Activated CD4-positive, alpha-beta T cell treated with anti-CD3 and anti-CD28 coated beads, Interleukin-2, Interleukin-6, amounts not matched to agents 100 ng/mL and 50 ng/mL, durations not matched to agents 16 hours and 8 hours (primary cell): ENCODE data around the gene HNRNPL.
"Not testable (repeated sequence)": the region's sequence is repeated elsewhere in the genome, so short reads cannot be mapped to it uniquely, and the experiment has no call there.

Experiments used
- DNase-seq: peaks from one replicate; pipeline ENCODE4 v3.0.0-alpha.2; 2020

Gene HNRNPL

DNA sequence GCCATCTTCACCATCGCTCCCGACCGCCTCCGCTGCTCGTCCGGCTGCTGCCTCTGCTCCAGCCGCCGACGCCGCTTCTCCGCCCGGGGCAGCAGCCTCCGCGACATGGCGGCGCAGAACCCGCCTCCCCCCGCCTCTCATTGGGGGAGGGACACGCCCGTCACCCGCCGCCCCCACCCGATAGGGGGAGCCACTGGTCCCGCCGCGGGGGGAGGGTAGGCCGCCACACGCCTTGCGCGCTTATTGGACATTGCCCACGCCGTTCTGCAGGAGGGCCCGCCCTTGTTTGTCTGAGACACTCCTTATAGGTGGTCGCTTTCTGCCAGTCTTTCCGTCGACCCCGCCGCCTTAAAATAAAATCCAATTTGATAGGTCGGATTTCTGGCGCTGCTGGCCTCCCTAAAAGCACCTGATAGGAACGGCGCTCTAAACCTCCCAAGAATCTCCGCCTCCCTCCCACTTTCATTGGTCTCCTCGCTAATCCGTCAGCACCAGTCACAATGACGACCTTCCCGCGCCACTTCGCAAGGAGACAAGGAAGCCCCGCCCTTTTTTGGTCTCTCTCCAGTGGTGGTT lies at the start of gene HNRNPL:
HNRNPL (minus strand) TSS at position 127 of the 576 bp plus-strand sequence; CDS start at position 107, 20 bp downstream.
- peak; percentile 100 for DNase-seq

DNA sequence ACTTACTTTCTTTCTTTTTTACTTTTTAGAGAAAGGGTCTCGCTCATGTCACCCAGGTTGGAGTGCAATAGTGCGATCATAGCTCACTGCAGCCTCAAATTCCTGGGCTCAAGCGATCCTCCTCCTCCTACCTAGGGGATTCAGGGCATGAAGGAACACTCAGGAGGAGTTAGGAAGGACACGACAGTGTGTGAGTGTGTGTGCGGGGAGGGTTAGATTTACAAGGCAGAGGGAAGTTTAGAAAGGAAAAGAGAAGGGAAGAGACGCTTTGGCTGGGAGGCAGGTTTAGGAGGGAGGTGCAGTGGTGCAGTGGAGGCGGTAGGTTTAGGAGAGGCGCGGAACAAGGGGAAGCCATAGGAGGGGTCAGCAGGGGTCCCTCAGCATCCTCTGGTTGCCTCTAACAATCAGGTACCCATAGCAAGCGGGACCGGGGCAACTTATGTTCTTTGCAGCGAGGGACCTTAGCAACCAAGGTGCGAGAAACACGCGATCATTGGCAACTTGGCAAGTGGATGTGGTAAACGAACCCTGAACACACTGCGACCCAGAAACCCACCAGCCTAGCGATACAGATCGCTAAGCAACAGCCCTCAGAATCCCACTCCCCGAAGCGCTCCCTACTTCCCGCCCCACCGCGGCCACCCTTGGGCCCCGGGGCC lies 49.1 kb upstream of the HNRNPL start:
- no peak for DNase-seq

DNA sequence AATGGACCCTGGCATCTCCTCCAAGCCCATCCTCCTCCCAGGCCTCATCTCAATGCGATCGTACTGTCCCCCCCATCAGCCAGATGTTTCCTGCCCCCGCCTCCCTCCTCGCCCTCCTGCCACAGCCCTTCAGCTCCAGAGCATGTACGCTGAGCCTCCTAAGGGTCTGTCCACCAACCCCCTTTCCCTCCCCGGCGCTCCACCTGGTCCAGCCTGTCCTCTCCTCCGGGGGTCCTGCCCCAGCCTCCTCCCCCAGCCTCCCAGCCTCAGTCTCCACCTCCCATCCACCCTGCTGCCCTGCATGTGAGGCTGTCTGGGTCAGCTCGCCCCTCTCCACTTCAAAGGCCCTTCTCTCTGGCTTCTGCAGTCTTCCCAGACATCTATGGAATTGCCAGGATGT lies 45.2 kb upstream of the HNRNPL start:
- no peak for DNase-seq

DNA sequence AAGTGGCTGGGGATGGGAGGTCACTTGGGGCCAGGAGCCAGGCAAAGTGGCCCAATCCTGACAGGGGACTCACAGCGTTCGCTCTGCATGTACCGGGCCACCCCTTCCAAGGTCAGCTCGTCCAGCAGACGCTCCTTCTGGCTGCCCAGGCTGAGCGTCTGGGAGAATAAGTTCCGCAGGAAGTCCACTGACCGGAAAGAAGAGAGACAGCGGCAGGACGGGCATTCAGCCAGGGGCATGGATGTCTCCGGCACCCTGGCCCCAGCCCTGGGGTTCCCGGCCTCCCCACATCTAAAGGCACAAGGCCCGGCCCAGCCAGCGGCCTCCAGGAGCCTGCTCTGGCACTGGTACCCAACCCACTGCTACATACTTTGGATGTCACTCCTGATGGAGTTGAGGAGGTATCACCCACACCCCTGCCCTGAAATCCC lies 43.6 kb upstream of the HNRNPL start:
- no peak for DNase-seq

GRCh38 chr19:38892841-38893240 lies 43.1 kb upstream of the HNRNPL start:
- no peak for DNase-seq

DNA sequence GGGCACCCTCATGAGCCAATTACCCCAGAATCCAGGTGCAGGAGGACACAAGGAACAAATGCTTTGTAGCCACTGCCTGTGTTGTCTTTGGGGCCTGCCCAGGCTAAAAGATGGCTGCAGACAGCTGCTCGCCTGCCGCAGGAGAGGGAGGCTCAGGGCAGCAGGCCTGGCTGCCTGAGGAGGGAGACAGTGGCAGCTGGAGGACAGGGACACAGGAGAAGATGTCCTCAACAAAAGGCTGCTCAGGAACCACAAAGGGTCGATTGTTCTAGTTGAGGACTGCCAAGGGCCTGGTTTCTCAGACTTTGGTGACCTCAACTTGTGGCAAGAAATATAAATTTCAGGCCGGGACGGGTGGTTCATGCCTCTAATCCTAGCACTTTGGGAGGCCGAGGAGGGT lies 42.0 kb upstream of the HNRNPL start:
- no peak for DNase-seq

DNA sequence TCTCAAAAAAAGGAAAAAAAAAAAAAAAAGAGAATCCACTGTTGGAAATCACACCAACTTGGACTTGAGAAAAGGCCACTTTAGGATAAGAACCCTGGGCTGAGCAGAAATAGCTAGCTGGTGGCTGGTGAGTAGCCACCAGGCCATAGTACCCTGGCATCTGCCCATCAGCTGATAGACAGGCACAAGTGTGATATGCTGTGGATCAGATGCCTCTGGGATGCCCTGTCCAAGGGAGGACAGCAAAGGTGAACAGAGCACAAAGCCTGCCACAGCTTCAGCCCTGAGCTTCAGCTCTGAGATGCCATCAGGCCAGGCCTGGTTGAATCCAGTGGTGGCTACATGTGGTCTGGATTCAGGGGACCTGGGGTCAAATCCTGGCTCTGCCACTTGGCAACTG lies 40.9 kb upstream of the HNRNPL start:
- no peak for DNase-seq

GRCh38 chr19:38889803-38890202 lies 40.0 kb upstream of the HNRNPL start:
- no peak for DNase-seq

DNA sequence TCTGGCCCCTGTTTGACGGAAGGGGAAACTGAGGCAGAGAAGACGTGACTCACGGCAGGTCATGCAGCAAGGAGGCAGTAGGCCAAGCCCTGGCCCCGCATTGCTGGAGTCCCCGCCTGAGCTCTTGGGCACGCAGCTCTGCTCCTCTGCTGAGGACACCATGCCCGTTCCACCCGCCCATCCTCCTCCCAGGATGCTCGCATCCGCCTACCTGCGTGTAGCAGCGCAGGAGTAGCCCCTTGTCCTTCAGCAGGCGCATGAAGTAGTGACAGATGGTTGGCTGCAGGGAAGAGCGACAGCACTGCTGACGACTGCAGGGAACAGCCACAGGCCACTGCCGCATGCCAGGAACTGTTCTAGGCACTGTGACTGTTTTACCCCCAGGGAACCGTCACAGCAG lies 39.1 kb upstream of the HNRNPL start:
- no peak for DNase-seq

DNA sequence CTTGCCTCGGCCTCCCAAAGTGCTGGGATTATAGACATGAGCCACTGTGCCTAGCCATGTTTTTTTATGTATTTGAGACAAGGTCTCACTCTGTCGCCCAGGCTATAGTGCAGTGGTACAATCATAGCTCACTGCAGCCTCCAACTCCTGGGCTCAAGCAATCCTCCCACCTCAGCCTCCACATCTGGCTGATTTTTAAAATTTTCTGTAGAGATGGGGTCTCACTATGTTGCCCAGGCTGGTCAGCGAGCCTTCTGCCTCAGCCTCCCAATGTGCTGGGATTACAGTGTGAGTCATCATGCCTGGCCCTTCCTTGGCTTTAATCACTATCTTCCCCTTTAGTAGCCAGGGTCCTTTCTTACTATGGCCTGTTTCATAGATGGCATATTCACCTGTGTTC lies 34.9 kb upstream of the HNRNPL start:
- not testable (repeated sequence) for DNase-seq

GRCh38 chr19:38883286-38883685 lies 33.5 kb upstream of the HNRNPL start:
- no peak for DNase-seq

DNA sequence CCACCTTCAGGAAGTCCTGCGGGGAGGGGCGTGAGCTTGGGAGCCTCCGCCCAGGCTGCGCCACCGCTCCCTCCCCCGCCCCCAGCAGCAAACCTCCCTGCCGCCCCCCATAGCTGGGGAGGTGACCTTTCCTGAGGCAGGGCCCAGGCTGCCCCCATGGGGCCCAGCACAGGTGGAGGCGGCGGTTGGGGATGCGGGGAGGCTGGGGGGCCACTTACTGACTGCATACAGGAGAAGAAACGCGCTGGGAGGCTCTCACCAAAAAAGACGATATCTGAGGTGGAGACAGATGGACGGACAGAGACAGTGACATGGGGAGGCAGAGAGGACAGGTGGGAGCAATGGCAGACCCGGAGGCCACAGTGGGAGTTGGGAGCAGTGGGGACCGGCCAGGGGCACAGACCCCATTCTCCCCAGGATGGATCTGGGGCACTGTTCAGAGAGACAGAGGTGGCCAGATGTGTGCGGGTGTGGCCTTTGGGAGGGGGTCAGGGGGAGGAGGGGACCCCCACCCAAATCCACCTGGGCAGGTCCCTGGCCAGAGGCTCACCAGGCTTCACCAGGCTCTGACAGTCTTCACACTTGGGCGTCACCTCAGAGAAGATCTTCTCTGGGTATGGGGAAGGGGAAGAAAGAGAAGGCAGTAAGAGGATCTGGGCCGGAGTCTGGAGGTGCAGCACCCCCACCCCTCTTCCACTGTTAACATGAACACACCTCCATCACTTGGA lies 31.3 kb upstream of the HNRNPL start:
- no peak for DNase-seq

- no peak for DNase-seq
These were observed 30.5 kb upstream of the HNRNPL start for GRCh38 chr19:38880076-38880881.

DNA sequence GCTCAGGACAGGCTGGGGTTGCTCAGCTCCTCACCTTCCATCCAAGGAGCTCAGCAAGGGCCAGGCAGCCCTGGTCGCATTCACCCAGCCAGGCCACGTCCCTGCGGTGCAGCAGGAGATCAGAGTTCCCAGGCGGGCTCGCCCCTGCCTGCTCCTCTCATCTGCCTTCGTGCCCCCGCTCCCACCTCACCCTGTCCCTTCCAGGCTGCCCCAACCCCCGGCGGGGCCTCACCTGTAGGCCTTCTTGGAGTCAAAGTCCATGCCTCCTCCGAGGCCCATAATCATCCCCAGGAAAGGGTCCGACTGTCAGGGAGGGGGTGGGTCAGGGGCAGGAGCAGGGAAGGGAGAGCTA lies 29.6 kb upstream of the HNRNPL start:
- no peak for DNase-seq

DNA sequence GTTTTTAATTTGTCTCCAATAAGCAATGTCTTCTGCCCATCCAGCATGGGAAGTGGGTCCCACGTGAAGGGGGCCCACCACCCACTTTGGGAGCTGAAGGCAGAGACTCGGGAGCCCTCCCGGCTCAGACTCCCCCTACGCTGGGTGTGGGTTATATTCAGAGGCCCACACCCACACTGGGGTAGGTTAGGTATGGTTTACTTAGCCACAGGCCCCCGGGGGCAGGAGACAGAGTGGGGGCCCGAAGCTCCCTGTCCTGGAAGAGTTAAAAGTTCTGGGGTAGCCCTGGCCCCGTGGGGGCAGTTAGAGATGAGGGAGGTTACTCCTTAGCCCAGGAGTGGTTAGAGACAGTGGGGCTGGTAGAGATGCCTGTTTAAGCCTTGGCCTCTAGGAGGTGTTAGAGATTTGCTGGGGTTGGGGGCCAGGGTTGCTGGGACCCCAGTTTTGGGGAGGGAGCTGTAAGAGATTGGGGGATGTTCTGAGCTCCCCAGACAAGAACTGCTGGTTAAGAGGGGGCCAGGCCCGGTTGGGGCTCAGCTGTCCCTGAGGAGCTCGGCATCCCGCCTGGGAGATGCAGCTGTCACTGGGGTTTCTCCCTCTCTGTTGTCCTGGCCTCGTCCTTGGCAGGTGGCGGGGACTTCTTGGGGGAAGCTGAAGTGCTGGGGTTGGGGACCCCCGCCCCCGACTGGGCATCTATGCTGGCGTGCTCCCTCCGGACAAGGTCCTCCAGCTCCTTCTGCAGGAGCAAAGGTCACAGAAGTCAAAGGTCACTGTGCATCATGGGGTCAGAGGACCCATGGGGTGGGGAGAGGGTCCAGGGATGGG lies 29.0 kb upstream of the HNRNPL start:
- no peak for DNase-seq

DNA sequence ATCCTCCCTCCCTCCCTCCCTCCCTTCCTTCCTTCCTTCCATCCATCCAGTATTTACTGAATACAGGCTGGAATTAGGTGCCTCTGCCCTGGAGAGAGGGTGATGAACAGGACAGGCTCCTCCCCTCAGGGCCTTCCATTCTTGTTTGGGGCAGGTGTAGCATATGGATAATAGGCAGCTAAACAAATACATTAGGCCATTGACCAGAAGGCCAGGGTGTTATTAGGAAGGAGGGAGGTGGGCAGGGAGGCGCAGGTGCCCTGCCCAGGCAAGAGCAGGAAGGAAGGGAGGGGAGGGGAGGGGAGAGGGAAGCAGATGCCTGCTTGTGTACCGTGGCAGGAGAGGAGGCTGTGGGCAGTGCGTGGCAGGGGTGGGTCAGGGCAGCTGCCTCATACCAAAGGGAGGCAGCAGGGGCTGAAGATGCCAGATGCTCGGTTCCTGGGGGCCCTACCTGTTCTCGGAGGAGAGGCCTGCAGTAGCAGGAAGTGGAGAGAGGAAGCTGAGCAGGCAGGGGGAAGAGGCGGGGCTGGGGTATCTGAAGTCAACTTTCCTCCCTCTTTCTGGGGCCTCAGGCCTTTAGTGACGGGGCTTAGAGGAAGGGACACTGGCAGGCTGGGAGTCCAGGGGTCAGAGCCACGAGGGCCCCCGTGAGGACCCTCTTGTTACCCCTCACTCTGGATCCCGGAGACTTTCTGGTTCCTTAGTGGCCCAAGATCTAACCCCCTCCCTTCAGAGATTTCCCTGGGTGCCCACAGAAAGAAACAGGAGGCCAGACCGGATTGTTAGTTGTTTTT lies 28.2 kb upstream of the HNRNPL start, which contains the start of gene RINL:
RINL (minus strand) TSS at position 495 of the 794 bp plus-strand sequence. CDS start 1,533 bp downstream, outside the sequence.
- DNase-seq, result peak; percentile 79

GRCh38 chr19:38875656-38876395 lies 26.0 kb upstream of the HNRNPL start:
- DNase-seq, result no peak

DNA sequence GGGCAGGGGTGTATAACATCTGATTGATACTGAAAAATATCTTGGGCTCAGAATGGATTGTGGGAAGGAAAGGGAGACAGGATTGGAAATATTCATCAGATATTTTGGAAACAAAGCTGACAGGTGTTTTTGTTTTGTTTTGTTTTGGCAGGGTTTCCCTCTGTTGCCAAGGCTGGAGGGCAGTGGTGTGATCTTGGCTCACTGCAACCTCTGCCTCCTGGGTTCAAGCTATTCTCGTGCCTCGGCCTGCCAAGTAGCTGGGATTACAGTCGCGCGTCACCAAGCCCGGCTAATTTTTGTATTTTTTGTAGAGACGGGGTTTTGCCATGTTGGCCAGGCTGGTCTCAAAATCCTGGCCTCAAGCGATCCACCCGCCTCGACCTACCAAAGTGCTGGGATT lies 23.6 kb upstream of the HNRNPL start:
- DNase-seq, result not testable (repeated sequence)

DNA sequence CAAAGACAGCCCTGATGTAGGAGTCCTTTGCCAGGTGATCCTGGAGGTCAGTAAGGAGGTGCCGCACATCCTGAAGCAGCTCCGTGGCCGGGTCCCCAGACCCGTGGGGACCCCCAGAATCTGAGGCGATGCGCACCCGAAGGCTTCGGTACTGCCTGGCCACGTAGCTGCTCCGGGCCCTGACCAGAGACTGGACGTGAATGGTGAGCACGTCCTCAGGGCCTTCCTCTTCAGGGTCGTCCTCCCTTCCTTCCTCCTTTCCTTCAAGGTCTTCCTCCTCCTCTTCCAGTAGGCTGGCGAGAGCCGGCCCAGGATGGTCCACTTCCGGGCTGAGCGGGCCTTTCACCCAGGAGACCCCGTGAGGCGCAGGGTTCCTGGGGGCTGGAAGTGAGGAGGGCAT lies 20.8 kb upstream of the HNRNPL start:
- DNase-seq, result no peak

DNA sequence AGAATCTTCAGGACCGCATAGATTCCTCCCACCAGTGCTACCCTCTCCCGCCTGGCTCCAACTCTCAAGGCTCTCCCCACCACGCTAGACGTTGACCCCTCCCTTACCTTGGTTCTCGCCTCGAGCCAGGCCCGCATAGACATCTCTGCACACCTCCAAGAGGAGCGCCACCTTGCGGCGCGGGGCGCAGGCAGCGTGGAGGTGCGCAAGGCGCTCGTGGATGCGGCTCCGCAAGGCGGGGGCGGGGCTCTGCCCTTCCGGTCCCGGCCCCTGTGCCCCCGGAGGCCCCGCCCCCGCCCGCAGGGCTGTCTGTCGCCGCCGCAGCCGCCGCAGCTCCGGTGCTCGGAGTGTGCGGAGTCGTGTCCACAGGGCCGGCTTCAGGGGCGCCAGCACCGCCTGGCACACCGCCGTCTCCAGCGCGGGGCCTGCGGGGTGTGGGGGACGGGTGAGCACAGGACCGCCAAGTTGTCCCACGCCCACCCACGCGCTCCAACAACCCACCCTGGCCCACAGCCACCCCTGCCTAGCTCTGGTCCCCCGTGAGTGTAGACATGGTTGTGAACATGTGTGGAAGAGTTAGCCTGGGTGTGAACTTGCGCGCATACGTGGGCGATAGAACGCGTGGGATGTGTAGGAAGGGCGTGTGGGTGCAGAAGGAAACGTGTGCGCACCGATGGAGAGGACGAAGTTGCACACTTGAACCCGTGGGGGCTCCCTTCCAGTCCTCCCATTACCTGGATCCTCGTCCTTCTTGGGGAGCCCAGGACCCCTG lies 20.2 kb upstream of the HNRNPL start:
- DNase-seq, result peak; percentile 97
